ENCODE results near the gene MMP28.

- TF ChIP-seq CTCF (conservative IDR thresholded peaks at IDR 0.05) (no peak; the same call in 1 of the 2 replicates), ZFX (IDR thresholded peaks at IDR 0.05) (no peak)
These were observed 25.4 kb downstream of the MMP28 start for GRCh38 chr17:35769895-35770486.
